ENCODE results near the gene SMIM13. TPM values are rescaled to one million over a fixed set of nuclear protein-coding genes. Genes with fewer than 3 reads are reported as not detected.

Gene SMIM13
- total RNA-seq: 10 to 100 TPM in 2 of 9 donors, 1 to 10 TPM in 7; 4.3 to 11.5 (median 6.9) TPM
- polyA plus RNA-seq: 1 to 10 TPM; 1.9 to 7.3 (median 2.6) TPM
- long read RNA-seq, donor 1, full-length matches to known transcripts: 7 of 7 reads
- long read RNA-seq, donor 1, partial matches to known transcripts: 0 of 7 reads
- long read RNA-seq, donor 1, other reads (novel, unspliced or antisense): 0 of 7 reads
- long read RNA-seq, donor 2, full-length matches to known transcripts: 4 of 4 reads
- long read RNA-seq, donor 2, partial matches to known transcripts: 0 of 4 reads
- long read RNA-seq, donor 2, other reads (novel, unspliced or antisense): 0 of 4 reads
- long read RNA-seq, donor 3, full-length matches to known transcripts: 5 of 5 reads
- long read RNA-seq, donor 3, partial matches to known transcripts: 0 of 5 reads
- long read RNA-seq, donor 3, other reads (novel, unspliced or antisense): 0 of 5 reads
- long read RNA-seq, donor 4: 0 reads
- long read RNA-seq, donor 5, full-length matches to known transcripts: 8 of 8 reads
- long read RNA-seq, donor 5, partial matches to known transcripts: 0 of 8 reads
- long read RNA-seq, donor 5, other reads (novel, unspliced or antisense): 0 of 8 reads
- long read RNA-seq, donor 6, partial matches to known transcripts: 1 of 1 reads
- long read RNA-seq, donor 6, other reads (novel, unspliced or antisense): 0 of 1 reads
- long read RNA-seq, donor 7, full-length matches to known transcripts: 6 of 6 reads
- long read RNA-seq, donor 7, partial matches to known transcripts: 0 of 6 reads
- long read RNA-seq, donor 7, other reads (novel, unspliced or antisense): 0 of 6 reads
- long read RNA-seq, donor 8, full-length matches to known transcripts: 15 of 15 reads
- long read RNA-seq, donor 8, partial matches to known transcripts: 0 of 15 reads
- long read RNA-seq, donor 8, other reads (novel, unspliced or antisense): 0 of 15 reads
- long read RNA-seq, donor 9, full-length matches to known transcripts: 9 of 9 reads
- long read RNA-seq, donor 9, partial matches to known transcripts: 0 of 9 reads
- long read RNA-seq, donor 9, other reads (novel, unspliced or antisense): 0 of 9 reads
- long read RNA-seq, donor 10, full-length matches to known transcripts: 5 of 5 reads
- long read RNA-seq, donor 10, partial matches to known transcripts: 0 of 5 reads
- long read RNA-seq, donor 10, other reads (novel, unspliced or antisense): 0 of 5 reads

DNA sequence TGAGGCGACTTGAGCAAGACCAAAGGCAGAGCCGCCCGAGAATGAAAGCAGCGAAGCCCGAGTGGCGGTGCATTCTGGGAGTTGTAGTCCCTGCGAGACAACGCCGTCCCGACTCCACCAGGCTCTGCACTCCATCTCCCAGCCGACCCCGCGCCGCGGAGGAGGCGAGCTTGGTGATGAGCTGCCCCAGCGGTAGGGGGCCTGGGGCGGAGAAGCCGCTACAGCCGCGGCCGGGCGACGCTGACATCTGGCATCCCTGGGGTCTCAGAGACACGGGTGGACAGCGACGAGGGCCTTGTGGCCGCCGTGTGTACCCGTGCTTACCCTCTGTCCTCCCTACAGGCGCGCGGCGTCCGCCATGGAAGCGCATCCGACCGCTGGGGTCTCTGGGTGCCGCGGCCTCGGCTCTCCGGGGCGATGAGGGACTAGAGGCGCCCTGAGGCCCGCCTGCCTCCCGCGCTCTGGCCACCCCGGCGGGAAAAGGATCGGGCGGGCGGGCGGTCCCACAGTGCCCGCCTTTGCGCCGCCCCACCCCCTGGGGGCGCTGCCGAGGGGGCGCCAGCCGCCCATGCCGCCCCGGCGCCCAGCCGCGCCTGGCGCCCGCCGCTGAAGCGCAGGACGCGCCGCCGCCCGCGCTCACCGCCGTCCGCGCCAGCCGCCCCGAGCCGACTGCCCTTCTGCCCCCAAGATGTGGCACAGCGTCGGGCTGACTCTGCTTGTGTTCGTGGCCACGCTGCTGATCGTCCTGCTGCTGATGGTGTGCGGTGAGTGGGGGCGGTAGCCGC is at the start of gene SMIM13:
Gene SMIM13, plus strand, starts transcription at position 209 of the 785 bp plus-strand sequence. Its CDS starts 480 bp downstream, at position 689.
- WGBS, 4 donors: 0 to 1% (median 0%) methylated on average over 18 to 90 of the region's 90 CpGs
- peak within 1 kb of the TSS; percentile 52 to 98 (median 82) for H3K4me3 ChIP-seq
- peak; percentile 7 to 80 for TF ChIP-seq POLR2A (IDR thresholded peaks at IDR 0.05)
- TF ChIP-seq, protein P1, sequence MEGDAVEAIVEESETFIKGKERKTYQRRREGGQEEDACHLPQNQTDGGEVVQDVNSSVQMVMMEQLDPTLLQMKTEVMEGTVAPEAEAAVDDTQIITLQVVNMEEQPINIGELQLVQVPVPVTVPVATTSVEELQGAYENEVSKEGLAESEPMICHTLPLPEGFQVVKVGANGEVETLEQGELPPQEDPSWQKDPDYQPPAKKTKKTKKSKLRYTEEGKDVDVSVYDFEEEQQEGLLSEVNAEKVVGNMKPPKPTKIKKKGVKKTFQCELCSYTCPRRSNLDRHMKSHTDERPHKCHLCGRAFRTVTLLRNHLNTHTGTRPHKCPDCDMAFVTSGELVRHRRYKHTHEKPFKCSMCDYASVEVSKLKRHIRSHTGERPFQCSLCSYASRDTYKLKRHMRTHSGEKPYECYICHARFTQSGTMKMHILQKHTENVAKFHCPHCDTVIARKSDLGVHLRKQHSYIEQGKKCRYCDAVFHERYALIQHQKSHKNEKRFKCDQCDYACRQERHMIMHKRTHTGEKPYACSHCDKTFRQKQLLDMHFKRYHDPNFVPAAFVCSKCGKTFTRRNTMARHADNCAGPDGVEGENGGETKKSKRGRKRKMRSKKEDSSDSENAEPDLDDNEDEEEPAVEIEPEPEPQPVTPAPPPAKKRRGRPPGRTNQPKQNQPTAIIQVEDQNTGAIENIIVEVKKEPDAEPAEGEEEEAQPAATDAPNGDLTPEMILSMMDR (IDR thresholded peaks at IDR 0.05): peak; percentile 12 to 66 (median 56)
- H3K27me3 ChIP-seq: no peaks in the 10 kb centered on the region
- peak within 1 kb of the TSS; percentile 76 to 98 (median 94) for H3K27ac ChIP-seq
- peaks cover 9 to 27% of the 10 kb centered on the region in 2 donors for H3K4me1 ChIP-seq (replicated peaks in 1 of 2)
- no peaks in the 10 kb centered on the region for H3K36me3 ChIP-seq (replicated peaks in 1 of 2)
- intact Hi-C loops (cut with DNase I): no loop called here
- H3K9me3 ChIP-seq (replicated peaks in 1 of 3): no peaks in the 10 kb centered on the region
- peak; percentile 96 to 99 (median 98) for DNase-seq

- Histone ChIP-seq H3K4me3 (peak within 1 kb of the TSS in 1 of 4 donors; percentile 66), H3K4me1 (replicated peaks in 1 of 2) (peaks cover 0 to 5% of the 10 kb centered on the region in 2 donors), H3K27me3 (peaks cover 34% of the 10 kb centered on the region), H3K9me3 (replicated peaks in 1 of 3) (no peaks in the 10 kb centered on the region), H3K27ac (no peak within 1 kb of the TSS), H3K36me3 (replicated peaks in 1 of 2) (no peaks in the 10 kb centered on the region)
- 0 to 3% (median 1%) methylated on average over 7 to 124 of the region's 124 CpGs for WGBS, 4 donors
- no peak for TF ChIP-seq POLR2A (IDR thresholded peaks at IDR 0.05)
- TF ChIP-seq, protein P1 (IDR thresholded peaks at IDR 0.05): peak in 3 of 6 experiments; percentile 18 to 62 (median 40)
- intact Hi-C loops (cut with DNase I): no loop called here
- peak in 5 of 7 donors; percentile 16 to 35 (median 21) for DNase-seq
Observed at GRCh38 chr6:11043961-11044711, 49.5 kb upstream of the SMIM13 start, which contains the start of gene ELOVL2. TSS of gene ELOVL2 (minus strand) at chr6:11044305. CDS start at chr6:11044230, 75 bp downstream.

GRCh38 chr6:11044712-11045167 is 48.9 kb upstream of the SMIM13 start:
- TF ChIP-seq, protein P1 (IDR thresholded peaks at IDR 0.05): no peak
- TF ChIP-seq POLR2A (IDR thresholded peaks at IDR 0.05): no peak
- DNase-seq: no peak
- Histone ChIP-seq H3K9me3 (replicated peaks in 1 of 3) (no peaks in the 10 kb centered on the region), H3K27ac (no peak overlapping the region), H3K4me1 (replicated peaks in 1 of 2) (peaks cover 0 to 5% of the 10 kb centered on the region in 2 donors), H3K4me3 (peak overlapping the region in 1 of 4 donors; percentile 66), H3K27me3 (peaks cover 38% of the 10 kb centered on the region), H3K36me3 (replicated peaks in 1 of 2) (no peaks in the 10 kb centered on the region)
- intact Hi-C loops (cut with DNase I): no loop called here
- WGBS, 4 donors: 29 to 38% (median 31%) methylated on average over 21 to 23 of the region's 23 CpGs
